Calu3 (cell line): ENCODE data around the gene KRTAP3-2. TPM values are rescaled to one million over a fixed set of nuclear protein-coding genes. Genes with fewer than 3 reads are reported as not detected.

Source experiments
- BruUV-seq: library from RNA; stranded (reverse); fragments of 400-500 nt; replicated peaks from 2 replicates; lab custom pipeline; 2021; lab: Mats Ljungman, UMichigan
- CTCF ChIA-PET: fragments of 300-600 bp; sonication (Branson Sonifier 250); formaldehyde crosslinking; loops from one replicate; lab custom pipeline; 2022; ENCODE audit warnings: antibody characterized with exemption; lab: Charles Lee
- DNase-seq: peaks from one replicate; pipeline ENCODE4 v3.0.0; 2022
- H3K27ac Mint-ChIP-seq: one replicate; pipeline ENCODE4 v1.8.0; 2022; ENCODE audit warnings: mixed read lengths; ENCODE audit not compliant: unreplicated experiment
- H3K27me3 Mint-ChIP-seq: one replicate; pipeline ENCODE4 v1.8.0; 2022; ENCODE audit warnings: mixed read lengths; ENCODE audit not compliant: unreplicated experiment
- H3K36me3 Mint-ChIP-seq: one replicate; pipeline ENCODE4 v1.8.0; 2022; ENCODE audit warnings: mild to moderate bottlenecking, moderate library complexity, mixed read lengths; ENCODE audit not compliant: insufficient read depth, unreplicated experiment
- H3K4me1 Mint-ChIP-seq: one replicate; pipeline ENCODE4 v1.8.0; 2022; ENCODE audit warnings: mild to moderate bottlenecking, low read depth, mixed read lengths; ENCODE audit not compliant: unreplicated experiment
- H3K4me3 Mint-ChIP-seq: one replicate; pipeline ENCODE4 v1.8.0; 2022; ENCODE audit warnings: mild to moderate bottlenecking, low read depth, moderate library complexity, mixed read lengths; ENCODE audit not compliant: unreplicated experiment
- H3K9me3 Mint-ChIP-seq: one replicate; pipeline ENCODE4 v1.8.0; 2022; ENCODE audit warnings: low read depth, mixed read lengths; ENCODE audit not compliant: unreplicated experiment
- CTCF ChIP-seq: fragments of 200-600 bp; IDR thresholded peaks from one replicate; pipeline ENCODE4 v1.8.0; 2022; ENCODE audit warnings: antibody characterized with exemption; ENCODE audit not compliant: unreplicated experiment
- intact Hi-C: fragments of 100-400 bp; cut with micrococcal nuclease; formaldehyde crosslinking; loops from one replicate; pipeline ENCODE4 v1.10.0; 2022; ENCODE audit not compliant: unreplicated experiment
- total RNA-seq: library from RNA; stranded (reverse); gene quantifications from 2 replicates; pipeline ENCODE4 v1.2.3, GENCODE V29; 2022

Gene KRTAP3-2
- total RNA-seq, 1 experiment from 2014 or later, result not detected

- H3K27ac Mint-ChIP-seq, result peak overlapping the region; percentile 94
- no peaks in the 10 kb centered on the region for H3K27me3 Mint-ChIP-seq
- H3K4me1 Mint-ChIP-seq, result peaks cover 100% of the 10 kb centered on the region
- H3K4me3 Mint-ChIP-seq, result peak overlapping the region; percentile 49
- no peaks in the 10 kb centered on the region for H3K9me3 Mint-ChIP-seq
- CTCF ChIA-PET, result interaction anchor here (0.6 to 3.0 kb wide), 16 partner anchors 17 to 568 kb away, joined by 3 to 48 read pairs (median 6); partner anchors contain the start of genes KRT23 and KRTAP2-3
- peak; percentile 90 for DNase-seq
- intact Hi-C loops, result loop anchor here (1.0 kb wide), 1 partner anchor 106 kb away; the partner anchor contains the start of gene KRTAP2-3
- no peak for TF ChIP-seq CTCF
- no TSS peak for BruUV-seq
- H3K36me3 Mint-ChIP-seq, result peaks cover 65% of the 10 kb centered on the region
These were observed 45.8 kb downstream of the KRTAP3-2 start for GRCh38 chr17:40953881-40954280.

DNA sequence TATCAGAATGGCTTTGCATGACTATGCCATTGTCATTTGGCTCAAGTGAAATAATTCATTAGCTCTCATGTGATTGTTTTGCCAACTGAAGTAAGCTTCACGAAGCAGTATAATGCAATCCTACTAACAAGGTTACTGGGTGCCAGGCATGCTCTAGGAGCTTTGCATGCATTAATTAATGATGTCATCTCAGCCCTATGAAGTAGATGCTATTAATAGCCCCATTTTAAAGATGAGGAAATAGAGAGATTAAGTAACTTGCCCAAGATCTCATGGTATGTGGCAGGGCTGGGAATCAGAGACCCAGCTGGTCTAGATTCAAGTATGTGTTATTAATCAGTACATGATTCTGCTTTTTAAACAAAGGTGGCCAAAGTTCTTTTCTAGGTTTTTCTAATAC, 47.0 kb downstream of the KRTAP3-2 start:
- no TSS peak for BruUV-seq
- TF ChIP-seq CTCF, result no peak
- Mint-ChIP-seq H3K4me3 (peak overlapping the region; percentile 49), H3K27me3 (no peaks in the 10 kb centered on the region), H3K27ac (peak overlapping the region; percentile 94), H3K9me3 (no peaks in the 10 kb centered on the region), H3K4me1 (peaks cover 93% of the 10 kb centered on the region), H3K36me3 (peaks cover 55% of the 10 kb centered on the region)
- intact Hi-C loops, result loop anchor here (1.0 kb wide), 2 partner anchors 15 to 37 kb away; partner anchors contain the start of gene KRT23
- peak; percentile 79 for DNase-seq
- CTCF ChIA-PET, result interaction anchor here (0.5 to 3.0 kb wide), 30 partner anchors 9 to 699 kb away, joined by 3 to 48 read pairs (median 4); partner anchors contain the start of genes KRT23, KRT39, KRT40 and KRTAP2-3

DNA sequence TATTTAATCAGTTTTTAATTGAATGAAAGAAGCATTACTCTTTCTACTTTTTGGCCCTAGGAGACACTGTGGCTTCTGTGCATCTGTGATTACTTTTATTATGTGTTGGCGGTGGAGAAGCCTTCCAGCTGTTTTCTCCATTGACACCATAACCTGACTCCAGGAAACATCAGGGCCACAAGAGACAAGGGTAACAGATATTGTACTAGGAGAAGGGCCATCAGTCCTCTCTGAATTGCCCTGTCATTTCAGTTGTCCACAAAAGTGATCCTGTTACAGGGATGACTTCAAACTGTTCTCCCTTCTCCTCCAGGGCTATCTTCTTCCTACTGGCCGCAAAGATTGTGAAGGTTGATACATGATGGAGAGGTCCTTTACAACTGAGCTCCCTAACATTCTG, 47.6 kb downstream of the KRTAP3-2 start:
- DNase-seq, result no peak
- BruUV-seq, result no TSS peak
- Mint-ChIP-seq H3K9me3 (no peaks in the 10 kb centered on the region), H3K27me3 (no peaks in the 10 kb centered on the region), H3K27ac (peak overlapping the region; percentile 94), H3K4me3 (peak overlapping the region; percentile 49), H3K36me3 (peaks cover 54% of the 10 kb centered on the region), H3K4me1 (peaks cover 90% of the 10 kb centered on the region)
- CTCF ChIA-PET, result interaction anchor here (0.5 to 3.0 kb wide), 28 partner anchors 10 to 1305 kb away, joined by 3 to 48 read pairs (median 5); partner anchors contain the start of genes KRT23, KRT40 and KRTAP2-3
- intact Hi-C loops, result loop anchor here (1.0 kb wide), 2 partner anchors 15 to 37 kb away; partner anchors contain the start of gene KRT23
- TF ChIP-seq CTCF, result no peak

DNA sequence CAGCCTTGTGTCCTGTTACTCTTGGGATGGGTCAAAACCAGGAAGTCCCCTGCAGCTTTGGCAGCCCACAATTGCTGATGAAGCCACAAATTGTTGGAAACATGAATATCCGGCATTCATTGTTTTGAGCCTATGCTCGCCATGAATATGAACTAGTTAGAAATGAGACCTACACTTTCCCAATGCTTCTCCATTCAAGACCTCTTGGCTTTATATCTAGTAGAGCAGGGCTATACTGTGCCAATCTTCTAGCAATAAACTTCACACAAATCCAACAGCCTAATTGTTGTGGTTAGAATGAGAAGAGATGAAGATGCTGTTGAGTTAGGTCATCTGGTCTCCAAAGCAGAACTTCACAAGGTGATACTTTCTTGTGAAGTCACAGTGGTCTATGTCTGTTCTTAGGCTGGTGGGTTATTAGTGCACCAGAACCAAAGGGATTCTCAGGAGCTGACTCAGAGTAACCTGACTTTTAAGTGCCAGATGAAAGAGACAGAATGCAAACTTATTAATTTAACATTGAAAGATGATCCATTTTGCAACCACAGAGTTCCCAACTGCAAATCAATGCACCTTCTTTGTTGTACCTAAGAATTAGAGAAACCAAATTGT, 48.6 kb downstream of the KRTAP3-2 start:
- H3K9me3 Mint-ChIP-seq, result no peaks in the 10 kb centered on the region
- no TSS peak for BruUV-seq
- CTCF ChIA-PET, result interaction anchor here (1.8 to 3.0 kb wide), 3 partner anchors 14 to 63 kb away, joined by 4 to 48 read pairs (median 4); partner anchors contain the start of genes KRT23 and KRT40
- no peak for DNase-seq
- H3K27ac Mint-ChIP-seq, result peak overlapping the region; percentile 94
- H3K4me1 Mint-ChIP-seq, result peaks cover 90% of the 10 kb centered on the region
- TF ChIP-seq CTCF, result no peak
- peaks cover 44% of the 10 kb centered on the region for H3K36me3 Mint-ChIP-seq
- intact Hi-C loops, result no loop called here
- H3K4me3 Mint-ChIP-seq, result no peak overlapping the region
- H3K27me3 Mint-ChIP-seq, result no peaks in the 10 kb centered on the region
